GM12872 (cell line): ENCODE data around the gene NEDD9.
A peak's percentile ranks its signal among the peaks of the same experiment; 100 is the strongest.

Experiments
- CTCF ChIP-seq: IDR thresholded peaks from 3 replicates; pipeline ENCODE4 v1.5.1; 2011; ENCODE audit warnings: low read depth, mild to moderate bottlenecking, low read length, moderate library complexity; ENCODE audit not compliant: insufficient read depth

Gene NEDD9

DNA sequence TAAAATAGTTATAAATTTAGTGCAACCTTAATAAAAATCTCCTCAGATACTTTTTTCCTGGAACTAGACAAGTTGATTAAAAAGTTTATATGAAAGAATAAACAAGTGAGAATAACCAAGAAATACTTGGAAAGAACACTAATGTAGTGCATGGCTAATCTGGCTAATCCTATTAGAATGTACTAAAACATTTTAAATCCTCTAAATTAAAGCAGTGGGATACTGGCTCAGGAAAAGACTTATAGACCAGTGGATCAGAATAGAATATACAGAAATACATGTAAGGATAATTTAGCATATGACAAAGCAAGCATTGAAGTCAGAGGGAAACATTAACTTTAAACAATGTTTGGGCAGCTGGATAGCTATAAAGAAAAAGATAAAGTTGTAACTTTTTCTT, 79.9 kb downstream of the NEDD9 start:
- TF ChIP-seq CTCF, result no peak

DNA sequence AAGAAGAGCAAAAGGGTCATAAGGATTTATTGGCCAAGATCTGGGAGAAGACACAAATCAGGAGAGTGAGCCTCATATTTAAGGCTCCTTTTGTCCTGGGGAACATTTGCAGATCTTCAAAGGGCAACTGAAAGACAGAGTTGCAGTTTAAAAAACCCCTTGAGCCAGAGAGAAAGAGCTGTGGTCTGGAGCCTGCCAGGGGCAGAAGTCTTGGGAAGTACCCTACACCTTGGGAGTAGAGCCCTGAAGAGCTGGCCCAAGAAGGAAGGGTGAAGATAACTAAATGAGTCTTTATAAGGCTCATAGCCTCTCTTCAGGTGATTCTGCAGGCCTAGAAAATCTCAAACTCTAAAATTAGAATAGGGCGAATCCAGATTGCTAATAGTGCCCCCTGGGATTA, 81.0 kb downstream of the NEDD9 start:
- no peak for TF ChIP-seq CTCF

GRCh38 chr6:11149551-11149950, 82.9 kb downstream of the NEDD9 start:
- no peak for TF ChIP-seq CTCF

DNA sequence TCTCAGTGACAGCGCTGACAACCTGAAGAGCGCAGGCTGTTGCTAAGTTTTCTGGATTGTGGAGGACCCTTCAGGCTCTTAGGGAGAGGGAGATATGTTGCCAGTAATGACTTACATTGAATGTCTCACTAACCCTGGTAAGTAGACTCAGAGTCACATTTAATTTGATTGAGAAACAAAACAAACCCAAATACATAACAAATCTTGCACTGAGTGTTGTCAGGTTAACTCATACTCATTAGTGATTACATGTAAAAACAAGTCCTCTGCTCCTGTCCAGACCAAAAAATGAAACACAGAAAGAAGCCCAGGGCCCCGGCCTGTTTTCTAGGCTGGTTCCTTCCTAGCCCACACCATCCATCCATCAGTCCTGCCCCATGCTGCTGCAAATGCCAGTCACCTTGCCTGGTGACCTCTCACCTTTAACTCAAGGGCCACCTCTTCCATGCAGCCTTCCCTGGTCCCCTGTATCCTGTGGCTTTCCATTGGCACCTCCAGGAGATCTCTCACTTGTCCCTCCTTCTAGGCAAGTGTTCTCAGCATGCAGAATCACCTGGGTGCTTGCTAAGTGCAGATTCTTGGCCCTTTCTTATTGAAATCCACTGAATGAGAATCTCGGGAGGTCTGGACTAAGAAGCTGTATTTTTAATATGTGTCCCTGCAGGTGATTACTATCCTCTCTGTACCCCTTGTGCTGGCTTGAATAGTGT, 86.2 kb downstream of the NEDD9 start:
- no peak for TF ChIP-seq CTCF

- TF ChIP-seq CTCF, result peak; percentile 90
Measured at GRCh38 chr6:11144393-11144851, 88.0 kb downstream of the NEDD9 start.

- no peak for TF ChIP-seq CTCF
Measured at GRCh38 chr6:11143394-11144371, 88.8 kb downstream of the NEDD9 start.

DNA sequence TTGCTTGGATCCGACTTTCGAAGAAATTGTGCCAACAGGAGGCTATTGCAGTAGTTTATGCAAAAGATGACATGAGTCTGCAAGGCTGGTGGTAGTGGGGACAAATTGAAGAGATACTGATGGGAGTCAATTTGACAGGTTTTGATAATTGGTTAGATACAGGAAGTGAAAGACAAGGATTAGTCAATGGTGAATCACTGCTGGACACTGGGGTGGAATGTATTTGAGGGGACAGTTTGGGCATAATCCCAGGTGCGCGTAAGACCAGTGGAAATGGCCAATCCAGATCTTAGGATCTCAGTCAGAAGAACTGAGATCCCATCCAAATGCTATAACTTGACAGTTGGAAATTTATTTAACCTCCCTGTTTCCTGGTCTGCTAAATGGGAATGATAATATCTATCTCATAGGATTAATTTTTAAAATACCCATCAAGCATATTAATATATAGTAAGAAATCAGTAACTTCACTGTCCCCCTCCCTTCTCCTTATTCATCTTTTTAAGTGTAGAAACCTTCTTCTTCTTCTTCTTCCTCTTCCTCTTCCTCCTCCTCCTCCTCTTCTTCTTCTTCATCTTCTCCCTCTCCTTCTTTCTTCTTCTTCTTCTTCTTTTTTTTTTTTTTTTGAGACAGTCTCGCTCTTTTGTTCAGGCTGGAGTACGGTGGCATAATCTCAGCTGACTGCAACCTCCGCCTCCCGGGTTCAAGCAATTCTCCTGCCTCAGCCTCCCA, 90.0 kb downstream of the NEDD9 start:
- TF ChIP-seq CTCF, result no peak
